GM18507 (cell line): ENCODE results near the gene CRMP1.

Experiments
- DNase-seq: peaks from one replicate; pipeline ENCODE4 v3.0.0; 2011; ENCODE audit warnings: low read depth; ENCODE audit not compliant: insufficient read length; ENCODE audit errors: extremely low spot score
- FAIRE-seq: peaks from 2 replicates; lab custom pipeline; 2011; peaks lifted over from hg19 to GRCh38; lab: Jason Lieb, UNC

CRMP1 gene

GRCh38 chr4:5890063-5890727, 2.7 kb downstream of the CRMP1 start:
- FAIRE-seq (no peak), DNase-seq (no peak)

GRCh38 chr4:5889002-5889696, 3.7 kb downstream of the CRMP1 start:
- no peak for DNase-seq
- FAIRE-seq, result no peak

DNA sequence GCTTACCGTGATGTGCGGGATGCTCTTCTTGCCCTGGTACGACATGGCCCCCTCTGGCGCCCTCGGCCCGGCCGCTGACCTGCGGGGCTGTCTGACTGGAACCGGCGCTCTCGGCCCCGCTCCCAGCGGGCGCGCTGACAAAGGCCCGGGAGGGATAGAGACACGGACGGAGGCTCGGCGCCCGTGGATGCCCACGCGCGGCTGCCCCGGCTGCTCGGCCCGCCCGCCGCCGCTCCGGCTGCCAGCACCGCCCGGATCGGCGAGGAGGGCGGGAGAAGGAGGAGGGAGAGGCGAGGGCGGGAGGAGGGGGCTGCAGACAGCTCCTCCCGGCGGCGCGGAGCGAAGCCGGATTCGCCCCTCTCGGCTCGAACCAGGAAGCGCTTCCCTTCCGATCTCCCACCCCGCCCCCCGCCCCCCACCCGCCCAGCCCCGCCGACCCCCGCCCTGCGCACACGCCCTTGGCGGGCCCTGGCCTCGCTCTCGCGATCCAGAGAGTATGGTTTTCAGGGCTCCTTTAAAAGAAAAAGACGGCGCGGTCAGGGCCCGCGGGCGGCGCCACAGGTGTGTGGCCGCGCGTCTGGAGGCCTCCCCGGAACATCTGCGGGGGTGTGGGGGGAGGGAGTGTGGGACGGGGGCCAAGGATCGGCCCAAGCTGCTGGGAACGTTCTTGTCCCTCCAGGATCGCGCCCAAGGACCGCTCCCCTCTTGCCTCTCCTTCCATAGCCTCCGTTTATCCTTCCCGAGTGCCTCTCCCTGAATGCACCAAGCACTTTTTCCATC, 4.5 kb downstream of the CRMP1 start:
- FAIRE-seq (no peak), DNase-seq (no peak)

GRCh38 chr4:5887361-5888221, 5.3 kb downstream of the CRMP1 start:
- no peak for DNase-seq
- no peak for FAIRE-seq

GRCh38 chr4:5887011-5887360, 5.9 kb downstream of the CRMP1 start:
- DNase-seq (no peak), FAIRE-seq (no peak)

GRCh38 chr4:5885733-5886132, 7.2 kb downstream of the CRMP1 start:
- FAIRE-seq (no peak), DNase-seq (no peak)

GRCh38 chr4:5884796-5885195, 8.1 kb downstream of the CRMP1 start:
- DNase-seq, result no peak
- FAIRE-seq, result no peak

- DNase-seq, result no peak
- FAIRE-seq, result no peak
Measured at GRCh38 chr4:5883916-5884315, 9.0 kb downstream of the CRMP1 start.

- FAIRE-seq (no peak), DNase-seq (no peak)
Measured at GRCh38 chr4:5882947-5883346, 9.9 kb downstream of the CRMP1 start.

GRCh38 chr4:5881340-5881739, 11.5 kb downstream of the CRMP1 start:
- DNase-seq (no peak), FAIRE-seq (no peak)

- no peak for DNase-seq
- no peak for FAIRE-seq
Measured at GRCh38 chr4:5878359-5878758, 14.5 kb downstream of the CRMP1 start.

DNA sequence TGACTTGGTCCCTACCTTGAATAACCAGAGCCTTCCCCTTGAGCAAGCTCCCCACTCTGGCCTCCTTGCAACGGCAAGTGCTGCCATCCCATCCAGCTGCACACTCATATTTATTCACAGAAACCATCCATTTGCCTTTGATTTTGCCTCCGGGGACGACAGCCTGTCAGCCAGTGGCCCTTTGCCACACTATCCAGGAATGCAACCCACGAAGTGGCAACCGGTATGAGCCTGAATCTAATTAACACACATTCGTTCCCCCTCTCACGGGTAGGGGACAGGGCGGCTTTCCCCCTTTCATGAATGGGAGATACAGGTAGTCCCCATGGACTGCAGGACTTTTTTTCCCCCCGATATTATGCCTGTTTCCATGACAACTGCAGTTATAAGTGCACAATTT, 15.5 kb downstream of the CRMP1 start:
- FAIRE-seq (no peak), DNase-seq (no peak)

DNA sequence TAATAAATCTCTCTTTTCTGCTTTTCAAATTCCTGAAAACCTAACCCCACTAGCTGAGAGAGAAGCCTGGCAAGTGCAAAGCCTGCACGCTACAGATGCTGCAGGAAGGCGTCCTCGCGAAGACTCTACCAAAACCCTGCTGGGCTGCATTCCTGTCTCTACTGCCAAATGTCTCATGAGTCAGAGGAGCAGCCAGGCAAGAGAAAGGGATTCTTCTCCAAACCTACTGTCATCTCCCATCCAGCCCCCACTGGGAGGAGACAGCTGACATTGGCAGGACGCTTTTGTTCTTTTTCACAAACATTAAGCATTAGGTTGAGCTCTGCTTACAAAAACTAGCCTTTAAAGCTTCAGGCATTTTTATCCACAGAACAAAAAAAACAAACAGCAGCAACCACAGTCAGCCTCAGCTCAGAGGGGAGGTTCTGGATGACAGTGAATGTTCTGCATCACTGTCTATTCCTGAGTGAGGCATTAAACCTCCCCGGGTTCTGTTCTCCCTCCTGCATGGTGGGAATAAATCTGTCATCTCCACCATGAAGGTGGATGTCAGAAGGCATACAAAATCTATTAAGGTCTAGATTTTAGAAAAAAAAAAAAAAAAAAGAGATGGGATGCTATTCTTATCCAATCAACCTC, 18.0 kb downstream of the CRMP1 start:
- FAIRE-seq, result no peak
- no peak for DNase-seq

DNA sequence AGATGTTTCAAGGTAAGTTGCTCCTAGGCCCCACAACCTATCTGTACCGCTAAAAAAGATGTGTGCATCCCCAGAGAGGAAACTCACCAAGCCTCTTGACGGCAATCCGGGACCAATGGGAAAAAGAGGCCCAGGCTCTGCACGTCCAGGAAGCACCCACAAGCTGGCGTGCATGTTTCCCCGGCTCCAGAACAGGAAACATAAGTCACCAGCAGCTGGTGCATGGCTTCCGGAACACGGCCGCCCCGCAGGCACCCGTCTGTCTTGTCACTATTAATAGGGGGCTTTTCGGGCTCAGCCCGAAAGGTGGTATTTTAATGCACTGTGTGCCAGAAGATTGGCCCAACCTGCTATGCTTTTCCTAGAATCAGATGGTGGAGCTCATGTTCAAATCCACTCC, 22.2 kb downstream of the CRMP1 start:
- no peak for DNase-seq
- FAIRE-seq, result no peak

GRCh38 chr4:5869966-5870619, 22.8 kb downstream of the CRMP1 start:
- FAIRE-seq (no peak), DNase-seq (no peak)

DNA sequence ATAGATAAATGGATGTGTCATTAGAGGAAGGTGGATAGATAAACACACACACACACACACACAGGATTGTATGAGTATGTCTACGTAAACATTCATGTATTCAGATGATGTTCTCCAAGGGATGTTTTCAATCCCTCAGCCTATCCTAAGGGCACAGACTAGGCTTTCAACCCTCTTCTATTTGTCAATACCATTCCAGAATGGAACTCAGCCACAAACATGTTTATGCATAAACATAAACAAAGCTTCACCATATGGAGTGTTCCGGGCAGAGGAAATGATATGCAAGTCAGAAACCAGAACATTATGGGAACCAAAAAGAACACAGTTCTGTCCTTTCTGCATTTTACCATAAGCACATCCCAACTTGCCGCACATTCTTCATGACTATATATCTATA, 25.0 kb downstream of the CRMP1 start:
- DNase-seq (no peak), FAIRE-seq (no peak)

DNA sequence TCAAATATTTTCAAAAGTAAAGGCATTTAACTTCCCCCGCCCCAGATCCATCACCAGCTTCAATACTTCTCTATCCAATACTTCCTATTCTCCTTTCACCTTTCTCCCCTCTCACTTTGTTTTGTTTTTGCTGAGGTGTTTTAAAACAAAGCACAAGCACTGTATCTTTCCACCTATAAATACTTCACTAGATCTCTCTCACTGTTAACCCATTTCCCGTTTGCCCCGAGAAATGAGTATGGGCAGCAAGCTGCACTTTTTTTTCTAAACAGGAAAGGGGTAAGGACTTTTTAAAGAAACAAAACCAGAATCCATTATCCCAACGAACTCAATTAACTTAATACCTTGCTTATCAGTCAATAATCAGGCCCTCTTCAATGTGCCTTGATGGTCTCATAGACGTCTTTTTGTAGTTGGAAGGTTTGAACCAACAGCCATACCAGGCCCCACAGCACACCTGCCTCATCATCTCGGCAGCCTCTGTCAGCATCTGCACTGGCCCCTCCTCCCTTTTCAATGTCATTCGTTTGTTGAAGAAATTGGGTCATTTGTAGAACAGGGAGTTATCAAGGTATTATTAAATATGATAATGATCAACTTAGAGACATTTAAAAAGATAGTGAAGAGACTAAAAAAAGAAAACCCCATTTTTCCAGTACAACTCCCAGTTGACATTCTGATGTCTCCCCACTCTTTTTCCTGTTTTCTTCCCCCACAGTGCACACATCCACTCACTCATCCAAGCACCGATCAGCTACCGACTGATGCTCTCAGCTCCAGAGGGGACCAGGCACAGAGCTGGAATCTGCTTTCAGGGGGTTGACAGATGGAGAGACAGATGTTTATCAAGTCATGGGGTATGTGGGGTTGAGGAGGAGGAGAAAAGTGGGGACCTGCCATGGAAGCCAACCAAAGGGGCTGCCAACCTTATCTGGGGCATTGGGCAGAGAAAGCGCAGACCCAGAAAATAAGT, 25.8 kb downstream of the CRMP1 start:
- no peak for FAIRE-seq
- no peak for DNase-seq
